Measurements from ENCODE around the gene CDS2.

CDS2 gene

GRCh38 chr20:5119435-5120184 is 7.2 kb upstream of the CDS2 start, which contains the start of gene PCNA:
TSS of gene PCNA (minus strand) at chr20:5119958. CDS start at chr20:5119798, 160 bp downstream.
- DNase-seq (ENCODE audit: low spot score) = peak; percentile 97

- DNase-seq (ENCODE audit: low spot score) = no peak
Measured at GRCh38 chr20:5120185-5120476, 6.7 kb upstream of the CDS2 start.

GRCh38 chr20:5122873-5123260 is 3.9 kb upstream of the CDS2 start:
- DNase-seq (ENCODE audit: low spot score) = no peak

- DNase-seq (ENCODE audit: low spot score) = peak; percentile 67
Measured at GRCh38 chr20:5127204-5127858, 523 bp downstream of the CDS2 start.

GRCh38 chr20:5127859-5128424 is 1.1 kb downstream of the CDS2 start:
- no peak for DNase-seq (ENCODE audit: low spot score)

GRCh38 chr20:5128886-5129285 is 2.1 kb downstream of the CDS2 start:
- DNase-seq (ENCODE audit: low spot score) = no peak

- no peak for DNase-seq (ENCODE audit: low spot score)
Measured at GRCh38 chr20:5131502-5131901, 4.7 kb downstream of the CDS2 start.

- no peak for DNase-seq (ENCODE audit: low spot score)
Measured at GRCh38 chr20:5133998-5134397, 7.2 kb downstream of the CDS2 start.

- no peak for DNase-seq (ENCODE audit: low spot score)
Measured at GRCh38 chr20:5135363-5136012, 8.7 kb downstream of the CDS2 start.

- no peak for DNase-seq (ENCODE audit: low spot score)
Measured at GRCh38 chr20:5136096-5136495, 9.3 kb downstream of the CDS2 start.

- no peak for DNase-seq (ENCODE audit: low spot score)
Measured at GRCh38 chr20:5140195-5140594, 13.4 kb downstream of the CDS2 start.

GRCh38 chr20:5141615-5142014 is 14.8 kb downstream of the CDS2 start:
- DNase-seq (ENCODE audit: low spot score) = no peak

GRCh38 chr20:5143851-5144250 is 17.0 kb downstream of the CDS2 start:
- DNase-seq (ENCODE audit: low spot score) = no peak

- no peak for DNase-seq (ENCODE audit: low spot score)
Measured at GRCh38 chr20:5145365-5146098, 18.7 kb downstream of the CDS2 start.

GRCh38 chr20:5146099-5146668 is 19.4 kb downstream of the CDS2 start:
- DNase-seq (ENCODE audit: low spot score) = no peak

- no peak for DNase-seq (ENCODE audit: low spot score)
Measured at GRCh38 chr20:5146871-5147592, 20.2 kb downstream of the CDS2 start.

GRCh38 chr20:5148581-5148980 is 21.8 kb downstream of the CDS2 start:
- DNase-seq (ENCODE audit: low spot score) = no peak

GRCh38 chr20:5149892-5150225 is 23.1 kb downstream of the CDS2 start:
- DNase-seq (ENCODE audit: low spot score) = no peak

GRCh38 chr20:5150226-5151076 is 23.6 kb downstream of the CDS2 start:
- DNase-seq (ENCODE audit: low spot score) = no peak

- no peak for DNase-seq (ENCODE audit: low spot score)
Measured at GRCh38 chr20:5153152-5153467, 26.3 kb downstream of the CDS2 start.
